ENCODE measurements around the gene CYP2W1.

- no peak for TF ChIP-seq CTCF (conservative IDR thresholded peaks at IDR 0.05)
- no peak for TF ChIP-seq EZH2 (IDR thresholded peaks at IDR 0.05; ENCODE audit: low read depth)
Measured at GRCh38 chr7:974820-975681, 7.9 kb upstream of the CYP2W1 start, which contains the start of gene COX19.

All from PC-9 (cell line).